T-helper 2 cell (primary cell): Measurements from ENCODE around the gene FMNL2.
A peak's percentile ranks its signal among the peaks of the same experiment; 100 is the strongest.
"Not testable (repeated sequence)": the region's sequence is repeated elsewhere in the genome, so short reads cannot be mapped to it uniquely, and the experiment has no call there.

Experiments used
- DNase-seq, 5 experiments: peaks; one replicate each; pipeline versions ENCODE4 v3.0.0 to v3.0.0-alpha.2; 2012 to 2022
- total RNA-seq, 2 donors: gene quantifications; one replicate each; lab custom pipeline; 2026; lab: John Stamatoyannopoulos, UW

Gene FMNL2
- total RNA-seq = 0 to 2.0 reads per million in 2 donors

DNA sequence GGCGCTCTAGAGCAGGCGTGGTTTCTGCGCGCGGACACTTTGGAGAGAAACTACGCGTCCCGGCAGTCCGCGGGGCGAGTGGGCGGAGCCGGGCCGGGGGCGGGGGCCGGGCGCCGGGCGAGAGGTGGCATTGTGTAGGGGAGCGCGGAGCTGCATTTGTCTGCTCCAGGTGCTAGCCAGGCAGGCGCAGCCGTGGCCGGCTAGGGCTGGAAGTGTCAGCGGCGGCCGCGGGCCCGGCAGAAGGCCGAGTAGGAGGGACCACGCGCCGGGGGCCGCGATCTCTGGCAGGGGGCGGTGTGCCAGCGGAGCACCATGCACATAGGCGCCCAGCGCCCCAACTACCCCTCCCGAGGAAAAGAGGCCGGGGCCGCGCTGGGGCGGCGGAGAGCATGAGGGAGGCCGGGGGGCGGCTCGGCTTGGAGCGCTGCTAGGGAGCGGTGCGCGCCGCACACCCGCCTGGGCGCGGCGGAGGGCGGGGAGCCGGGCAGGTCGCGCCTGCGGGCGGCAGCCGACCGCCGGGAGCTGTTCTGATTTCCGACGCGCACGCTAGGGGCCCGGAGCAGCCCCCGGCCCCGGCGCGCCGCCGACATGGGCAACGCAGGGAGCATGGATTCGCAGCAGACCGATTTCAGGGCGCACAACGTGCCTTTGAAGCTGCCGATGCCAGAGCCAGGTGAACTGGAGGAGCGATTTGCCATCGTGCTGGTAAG, at the start of gene FMNL2:
Gene FMNL2, plus strand, starts transcription at position 159 of the 710 bp plus-strand sequence.
- peak in 3 of 5 experiments; percentile 5 to 68 (median 12) for DNase-seq

DNA sequence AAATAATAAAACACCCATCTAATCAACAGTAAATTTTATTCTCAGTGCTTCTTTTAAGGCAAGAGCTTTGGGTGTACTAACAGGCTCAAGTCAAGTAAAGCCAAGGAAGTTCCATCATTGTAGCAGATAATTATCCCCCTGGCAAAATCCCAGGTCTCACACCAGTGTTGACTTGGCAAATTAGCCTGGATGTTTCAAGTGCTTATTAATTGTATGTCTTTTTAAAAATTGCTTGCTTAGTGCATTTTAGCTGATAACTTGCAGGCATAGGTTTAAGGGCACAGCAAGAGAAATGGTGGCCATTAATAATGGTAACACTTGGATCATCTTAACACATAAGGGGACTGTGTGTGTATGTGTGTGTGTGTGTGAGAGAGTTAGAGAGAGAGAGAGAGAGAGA, 42.0 kb upstream of the FMNL2 start:
- DNase-seq = no peak

DNA sequence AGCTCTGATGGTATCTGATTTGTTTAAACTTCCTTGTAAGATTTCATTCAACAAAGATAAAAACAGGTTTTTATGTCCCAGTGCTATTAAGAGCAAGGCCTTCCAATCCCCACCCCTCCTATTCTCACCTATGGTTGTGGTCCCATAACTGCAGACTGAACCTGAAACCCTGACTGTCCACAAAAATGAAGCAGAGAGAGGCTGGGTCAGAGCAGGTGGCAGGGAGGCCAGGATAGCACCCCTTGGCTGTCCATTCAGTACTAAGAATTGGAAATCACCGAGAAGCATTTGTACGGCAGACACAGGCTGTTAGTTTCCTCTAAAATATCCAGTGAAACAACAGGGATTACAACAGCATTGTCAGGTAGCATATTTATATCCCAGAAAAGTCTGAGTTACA, 37.3 kb upstream of the FMNL2 start:
- no peak for DNase-seq

DNA sequence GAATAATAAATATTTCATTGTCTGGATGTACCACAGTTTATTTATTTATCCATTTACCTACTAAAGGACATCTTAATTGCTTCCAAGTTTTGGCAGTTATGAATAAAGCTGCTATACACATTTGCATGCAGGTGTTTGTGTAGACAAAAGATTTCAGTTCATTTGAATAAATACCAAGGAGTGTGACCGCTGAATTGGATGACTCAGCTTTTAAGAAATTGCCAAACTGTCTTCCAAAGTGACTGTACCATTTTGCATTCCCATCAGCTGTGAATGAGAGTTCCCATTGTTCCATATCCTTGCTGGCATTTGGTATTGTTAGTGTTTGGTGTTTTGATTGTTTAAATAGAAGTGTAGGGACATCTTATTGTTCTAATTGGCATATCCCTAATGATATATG, 36.2 kb upstream of the FMNL2 start:
- no peak for DNase-seq

DNA sequence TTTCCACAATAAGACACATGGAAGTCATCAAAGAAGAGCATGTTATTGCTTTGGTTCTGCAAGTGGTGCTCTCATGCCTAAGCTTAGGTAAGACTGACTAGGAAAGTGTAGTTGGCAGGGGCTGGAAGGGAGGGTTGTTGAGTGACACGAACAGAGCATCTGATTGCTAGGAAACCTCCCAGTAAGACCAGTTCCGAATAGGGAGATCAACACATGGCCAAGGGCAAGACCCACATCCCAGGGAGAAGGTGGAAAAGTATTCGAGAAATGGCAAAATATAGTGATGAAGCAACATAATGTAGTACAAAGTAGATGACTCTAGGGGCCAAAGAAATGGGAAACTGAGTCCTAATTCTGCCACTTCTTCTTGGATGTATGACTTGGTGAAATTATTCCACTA, 33.8 kb upstream of the FMNL2 start:
- DNase-seq = no peak

DNA sequence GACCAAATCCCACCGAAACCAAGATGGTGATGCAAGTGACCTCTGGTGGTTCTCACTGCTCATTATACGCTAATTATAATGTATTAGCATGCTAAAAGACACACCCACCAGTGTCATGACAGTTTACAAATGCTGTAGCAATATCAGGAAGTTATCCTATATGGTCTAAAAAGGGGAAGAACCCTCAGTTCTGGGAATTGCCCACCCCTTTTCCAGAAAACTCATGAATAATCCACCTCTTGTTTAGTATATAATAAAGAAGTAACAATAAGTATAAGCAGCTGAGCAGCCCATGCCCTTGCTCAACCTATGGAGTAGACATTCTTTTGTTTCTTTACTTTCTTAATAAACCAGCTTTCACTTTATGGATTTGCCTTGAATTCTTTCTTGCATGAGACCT, 31.0 kb upstream of the FMNL2 start:
- no peak for DNase-seq

DNA sequence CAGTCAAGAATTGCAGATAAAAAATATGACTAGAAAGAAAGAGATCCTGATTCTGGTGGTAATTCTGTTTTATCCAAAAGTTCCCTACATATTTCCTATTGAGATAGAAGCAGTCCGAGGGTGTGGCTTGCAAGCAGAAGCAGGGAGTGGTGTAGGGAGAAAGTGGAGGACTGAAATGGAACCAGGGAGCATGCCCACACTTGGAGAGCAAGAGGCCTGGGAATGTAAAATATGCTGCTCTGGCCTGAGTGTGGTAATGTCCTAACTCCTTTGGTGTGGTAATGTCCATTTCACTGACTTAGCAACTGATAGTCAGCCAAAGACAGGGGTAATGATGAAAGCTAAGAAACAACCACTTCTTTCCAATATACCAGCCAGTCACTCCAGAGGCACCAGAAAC, 30.1 kb upstream of the FMNL2 start:
- DNase-seq = no peak

DNA sequence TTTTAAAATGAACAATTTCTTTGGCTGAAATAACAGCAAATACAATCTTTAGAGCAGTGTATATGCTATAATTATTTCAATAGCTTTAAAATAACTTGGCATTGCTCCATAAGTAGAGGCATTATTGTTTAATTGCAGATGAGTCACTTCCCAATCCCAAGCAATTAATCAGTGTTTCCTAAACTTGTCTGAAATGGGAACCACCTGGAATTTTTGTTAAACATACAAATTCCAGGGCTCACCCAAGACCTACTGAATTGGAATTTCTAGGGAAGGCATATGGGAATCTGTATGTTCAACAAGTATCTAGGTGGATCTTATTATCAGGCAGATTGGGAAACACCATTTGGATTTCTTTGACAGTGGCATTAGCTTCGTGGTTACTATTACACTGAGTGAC, 27.1 kb upstream of the FMNL2 start:
- no peak for DNase-seq

DNA sequence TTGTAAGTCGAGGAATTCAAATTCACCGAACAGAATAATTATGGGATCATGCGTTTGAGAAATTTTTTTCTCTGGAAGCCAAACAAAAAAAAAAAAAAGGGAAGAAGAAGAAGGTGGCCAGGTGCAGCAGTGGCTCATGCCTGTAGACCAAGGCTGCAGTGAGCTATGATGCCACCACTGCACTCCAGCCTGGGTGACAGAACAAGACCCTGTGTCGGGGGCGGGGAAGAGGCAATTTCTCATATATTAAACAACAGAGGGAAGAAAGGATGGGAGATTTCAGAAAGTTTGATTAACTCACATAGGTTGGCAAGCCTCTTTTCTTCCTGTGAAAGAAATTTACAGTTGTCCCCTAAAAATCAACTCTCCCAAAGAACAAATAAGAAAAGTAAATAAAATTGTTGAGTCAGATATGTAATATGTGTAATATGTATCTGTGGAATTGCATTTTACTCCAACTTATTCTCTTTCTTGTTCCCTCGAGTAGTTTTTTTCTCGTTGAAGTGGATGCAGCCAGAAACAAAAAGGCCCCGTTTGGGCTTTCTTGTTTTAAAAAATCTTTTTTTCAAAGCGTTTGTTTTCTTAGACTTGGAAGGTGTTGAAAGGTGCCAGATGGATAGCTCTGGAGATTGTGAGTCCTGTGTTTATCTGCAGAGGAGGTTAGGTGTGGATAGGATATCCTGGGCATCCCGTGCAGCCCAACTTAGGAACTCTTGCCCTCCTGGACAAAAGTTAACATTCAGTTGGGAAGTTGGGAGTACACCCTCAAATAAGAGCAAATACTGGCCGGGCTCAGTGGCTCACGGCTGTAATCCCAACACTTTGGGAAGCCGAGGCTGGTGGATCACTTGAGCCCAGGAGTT, 25.4 kb upstream of the FMNL2 start:
- DNase-seq = no peak

DNA sequence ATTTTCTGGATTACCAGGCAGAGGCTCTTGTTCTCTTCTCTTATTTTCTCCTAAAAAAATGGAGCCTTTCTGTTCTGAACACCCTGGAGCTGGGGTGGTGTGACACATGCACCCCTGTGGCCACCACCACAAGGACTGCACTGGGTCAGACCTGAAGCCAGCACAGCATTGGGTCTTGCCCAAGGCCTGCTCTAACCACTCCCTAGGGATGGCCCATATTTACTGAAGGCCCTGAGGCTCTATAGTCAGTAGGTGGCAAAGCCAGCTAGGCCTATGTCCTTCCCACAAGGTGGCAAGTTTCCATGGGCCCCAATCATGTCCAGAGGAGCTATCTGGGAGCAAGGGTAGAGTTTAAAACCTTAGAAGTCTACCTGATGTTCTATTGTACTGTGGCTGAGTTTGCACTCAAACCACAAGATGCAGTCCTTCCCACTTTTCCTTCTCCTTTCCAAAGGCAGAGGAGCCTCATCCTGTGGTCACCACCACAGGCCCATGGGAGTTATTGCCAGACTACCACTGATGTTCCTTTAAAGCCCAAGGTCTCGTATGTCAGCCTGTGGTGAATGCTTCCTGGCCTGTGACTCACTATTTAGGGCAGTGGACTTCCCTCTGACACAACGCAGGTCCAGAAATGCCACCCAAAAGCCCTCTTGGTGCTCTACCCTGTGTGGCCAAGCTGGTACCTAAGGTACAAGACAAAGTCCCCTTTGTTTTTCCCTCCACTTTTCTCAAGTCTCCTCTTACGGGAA, 15.0 kb upstream of the FMNL2 start:
- no peak for DNase-seq

DNA sequence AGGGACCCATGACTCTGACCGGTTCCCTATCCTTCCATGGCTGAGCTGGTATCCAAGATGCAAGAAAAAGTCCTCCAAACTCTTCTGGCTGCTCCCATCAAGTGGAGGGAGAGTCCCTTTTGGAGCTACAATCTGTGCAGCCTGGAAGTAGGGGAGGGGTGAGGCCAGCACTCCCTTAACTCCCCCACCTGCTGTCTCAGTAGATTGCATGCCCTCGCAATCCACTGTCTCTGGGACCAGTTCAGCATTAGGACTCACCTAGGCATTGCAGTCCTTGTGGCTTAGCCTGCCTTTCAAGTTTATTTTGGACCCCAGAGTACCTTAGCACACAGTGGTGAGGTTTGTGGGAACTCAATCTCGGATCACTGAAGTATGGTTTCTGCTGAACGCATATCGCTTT, 14.2 kb upstream of the FMNL2 start:
- no peak for DNase-seq

DNA sequence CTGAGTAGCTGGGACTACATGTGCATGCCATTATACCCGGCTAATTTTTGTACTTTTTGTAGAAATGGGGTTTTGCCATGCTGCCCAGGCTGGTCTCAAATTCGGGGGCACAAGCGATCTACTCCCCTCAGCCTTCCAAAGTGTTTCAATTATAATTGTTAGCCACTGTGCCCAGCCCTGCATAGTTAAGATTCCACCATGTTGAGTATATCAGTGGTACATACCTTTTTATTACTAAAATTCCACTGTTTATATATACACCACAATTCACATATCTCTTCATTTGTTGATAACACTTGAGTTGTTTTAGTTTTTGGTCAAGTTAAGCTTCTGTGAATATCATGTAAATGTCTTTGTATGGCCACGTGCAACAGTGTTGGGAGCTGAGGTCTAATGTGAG, 12.8 kb upstream of the FMNL2 start:
- no peak for DNase-seq

DNA sequence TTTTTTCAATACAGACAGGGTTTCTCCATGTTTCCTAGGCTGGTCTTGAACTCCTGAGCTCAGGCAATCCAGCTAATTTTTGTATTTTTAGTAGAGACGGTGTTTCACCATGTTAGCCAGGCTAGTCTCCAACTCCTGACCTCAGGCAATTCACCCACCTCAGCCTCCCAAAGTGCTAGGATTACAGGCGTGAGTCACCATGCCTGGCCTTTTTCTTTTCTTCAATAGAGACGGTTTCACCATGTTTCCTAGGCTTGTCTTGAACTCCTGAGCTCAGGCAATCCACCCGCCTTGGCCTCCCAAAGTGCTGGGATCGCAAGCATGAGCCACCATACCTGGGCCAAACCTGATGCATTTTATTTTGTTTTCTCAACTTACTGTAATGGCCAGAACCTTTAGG, 9.8 kb upstream of the FMNL2 start:
- DNase-seq = not testable (repeated sequence)

DNA sequence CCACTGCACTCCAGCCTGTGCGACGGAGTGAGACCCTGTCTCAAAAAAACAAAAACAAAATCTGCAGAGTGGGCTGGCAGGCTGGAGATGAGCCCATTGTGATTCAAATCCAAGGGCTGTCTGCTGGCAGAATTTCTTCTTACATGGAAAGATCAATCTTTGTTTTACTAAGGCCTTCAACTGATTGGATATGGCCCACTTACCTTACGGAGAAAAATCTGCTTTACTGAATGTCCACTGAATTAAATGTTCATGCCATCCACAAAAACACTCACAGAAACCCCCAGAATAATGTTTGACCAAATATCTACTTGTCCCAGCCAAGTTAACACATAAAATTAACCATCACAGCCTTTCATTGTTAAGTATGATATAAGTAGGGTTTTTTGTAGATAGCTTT, 8.3 kb upstream of the FMNL2 start:
- no peak for DNase-seq

DNA sequence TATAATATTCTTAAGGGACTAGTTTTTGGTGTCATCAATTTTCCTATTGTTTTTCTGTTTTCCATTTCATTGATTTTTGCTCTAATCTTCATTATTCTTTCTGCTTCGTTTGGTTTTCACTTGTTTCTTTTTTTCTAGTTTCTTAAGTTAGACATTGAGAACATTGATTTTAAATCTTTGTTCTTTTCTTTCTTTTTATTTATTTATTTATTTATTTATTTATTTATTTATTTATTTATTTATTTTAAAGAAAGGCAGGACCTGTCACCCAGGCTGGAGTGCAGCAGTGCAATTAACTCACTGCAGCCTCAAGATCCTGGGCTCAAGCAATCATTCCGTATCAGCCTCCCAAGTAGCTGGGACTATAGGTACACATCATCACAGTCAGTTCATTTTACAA, 7.0 kb upstream of the FMNL2 start:
- no peak for DNase-seq

DNA sequence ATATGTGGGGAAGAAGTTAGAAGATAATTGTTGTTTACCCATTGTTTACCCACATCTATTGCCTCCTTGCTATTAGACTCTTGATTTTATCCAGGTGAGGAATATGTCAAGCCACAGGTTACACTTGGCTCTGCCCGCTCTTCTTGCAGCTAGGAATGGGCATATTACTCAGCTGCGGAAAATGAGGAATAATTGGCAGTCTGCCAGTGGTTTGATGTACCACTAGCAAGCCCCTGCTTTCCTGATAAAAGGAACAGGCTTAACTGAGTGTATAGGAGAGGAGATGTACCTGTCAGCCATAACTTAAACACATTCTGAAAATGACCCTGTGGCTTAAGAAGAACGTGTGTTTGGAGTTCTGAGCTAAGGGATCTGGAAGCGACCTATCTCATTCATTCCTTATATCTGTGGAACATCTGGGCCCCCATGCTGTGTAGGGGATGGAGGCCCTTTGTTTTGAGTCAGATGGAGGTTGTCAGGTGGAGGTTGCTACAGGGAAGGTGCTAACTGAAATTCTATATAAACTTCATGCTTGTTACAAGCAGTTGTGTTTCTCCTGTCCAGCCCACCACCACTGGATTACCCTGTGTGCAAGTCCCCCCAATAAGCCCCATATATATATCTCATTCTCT, 4.6 kb upstream of the FMNL2 start:
- DNase-seq = no peak

DNA sequence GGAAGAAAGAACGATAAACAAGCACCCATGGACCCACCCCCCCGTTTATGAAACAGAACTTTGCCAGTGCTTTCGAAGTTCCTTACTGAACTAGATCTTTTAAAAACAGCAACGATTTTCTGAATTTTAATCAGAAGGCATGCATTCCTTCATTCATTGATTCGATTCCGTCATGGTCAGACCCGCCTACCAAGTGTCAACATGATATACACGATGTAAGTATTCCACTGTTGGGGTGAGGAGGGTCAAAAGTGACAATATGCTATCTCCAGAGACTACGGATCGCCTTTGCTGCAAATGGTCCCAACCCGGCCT, 316 bp upstream of the FMNL2 start:
- DNase-seq = no peak

DNA sequence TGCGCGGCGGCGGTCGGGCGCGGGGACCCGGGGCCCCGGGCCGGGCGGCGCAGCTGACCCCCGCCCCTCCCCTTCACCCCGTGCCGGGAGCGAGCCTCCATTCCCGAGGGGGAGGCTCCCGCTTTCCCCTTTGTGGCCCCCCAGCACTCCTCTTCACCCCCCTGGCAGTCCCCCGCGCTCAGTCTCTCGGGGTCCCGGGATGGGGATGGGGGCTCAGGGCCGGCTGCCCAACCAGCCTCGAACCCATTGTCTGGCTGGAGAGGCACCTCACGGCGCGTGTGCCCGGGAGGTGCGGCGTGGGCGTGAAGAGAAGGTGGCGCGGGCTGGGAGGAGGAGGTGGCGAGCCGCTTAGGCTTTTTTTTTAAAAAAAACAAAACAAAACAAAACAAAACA, 748 bp downstream of the FMNL2 start:
- DNase-seq = no peak

DNA sequence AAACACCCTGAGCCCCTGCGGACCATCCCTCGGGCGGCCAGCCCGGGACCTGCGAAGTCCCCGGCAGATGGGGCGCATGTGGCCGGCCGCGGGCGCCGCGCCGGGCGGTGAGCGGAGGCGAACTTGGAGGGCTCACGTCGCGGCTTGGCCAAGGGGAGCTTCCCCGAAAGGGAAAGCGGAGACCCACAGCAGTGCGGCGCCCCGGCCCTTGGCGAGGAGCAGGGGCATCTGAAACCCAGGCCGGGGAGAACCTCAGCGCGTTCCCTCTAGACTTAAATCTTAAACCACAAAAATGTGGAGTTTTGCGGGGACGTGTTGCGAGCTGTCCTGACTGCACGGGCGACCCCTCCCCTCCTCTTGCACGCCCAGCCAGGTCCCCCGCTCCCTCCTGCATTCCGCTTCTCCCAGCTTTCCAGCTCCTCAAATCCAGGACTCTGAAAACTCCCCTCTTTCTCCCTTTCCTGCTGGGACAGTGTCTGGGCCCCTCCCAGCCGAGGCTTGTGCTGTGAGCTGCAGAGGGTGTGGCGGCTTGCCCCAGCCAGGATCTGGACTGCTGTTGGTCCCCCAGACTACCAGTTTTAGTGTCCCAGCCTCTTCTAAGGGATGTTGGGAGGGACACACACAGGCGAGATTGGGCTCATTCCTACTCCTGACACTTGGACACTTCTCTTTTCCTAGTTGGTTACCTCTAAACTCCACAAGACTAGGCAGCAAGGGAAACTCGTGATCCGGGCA, 1.3 kb downstream of the FMNL2 start:
- DNase-seq = peak in 1 of 5 experiments; percentile 17

DNA sequence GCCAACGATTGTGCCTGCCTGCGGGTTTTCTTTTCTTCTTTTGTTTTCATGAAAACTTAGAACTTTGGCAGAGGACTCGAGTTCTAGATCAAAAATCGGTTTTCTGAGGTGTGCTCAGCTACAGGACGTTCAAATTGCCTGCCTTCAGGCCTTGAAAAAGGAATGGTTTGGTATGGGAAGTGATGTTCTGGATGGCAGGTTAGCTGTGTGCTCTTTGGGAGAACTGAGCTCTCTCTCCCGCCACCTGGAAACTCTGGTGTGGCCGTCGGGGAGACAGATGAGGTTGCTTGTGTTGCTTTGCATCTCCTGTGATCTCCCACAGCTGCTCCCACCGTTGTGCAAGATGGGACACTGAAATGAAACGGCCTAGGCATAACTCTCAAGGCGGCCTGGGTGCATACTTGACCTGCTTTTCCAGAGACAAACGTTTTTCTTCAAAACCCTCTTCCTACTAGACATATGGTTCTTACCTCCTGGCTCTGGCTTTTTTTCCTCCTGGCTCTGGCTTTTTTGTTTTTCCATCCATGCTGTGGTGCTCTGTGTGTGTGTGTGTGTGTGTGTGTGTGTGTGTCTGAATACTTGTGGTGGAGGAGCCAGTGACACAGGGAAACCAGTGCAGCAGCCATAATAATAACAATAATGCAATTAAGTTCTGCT, 2.0 kb downstream of the FMNL2 start:
- DNase-seq = no peak

DNA sequence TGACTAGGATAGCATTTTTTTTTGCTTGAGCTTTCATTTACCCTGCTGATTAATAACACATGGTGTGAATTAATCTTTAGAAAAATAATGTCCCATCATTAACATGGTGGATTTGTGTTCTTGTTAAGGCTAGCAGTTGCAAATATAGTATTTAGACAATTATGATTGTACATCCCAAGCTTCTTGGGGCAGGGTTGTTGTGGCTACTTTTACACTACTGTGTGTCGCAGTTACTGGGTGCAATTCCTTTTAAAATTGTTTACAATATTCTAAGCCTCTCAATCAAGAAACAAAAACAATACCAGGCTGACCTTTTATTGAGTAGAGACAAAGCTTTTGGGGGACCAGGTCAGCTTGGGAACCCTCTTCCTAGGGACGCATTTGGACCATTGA, 2.5 kb downstream of the FMNL2 start:
- no peak for DNase-seq
